Natural killer cell (primary cell): ENCODE data around the gene RAP1A. TPM values are rescaled to one million over a fixed set of nuclear protein-coding genes. Genes with fewer than 3 reads are reported as not detected.

Source experiments
- ATAC-seq, 3 donors: fragments of 150-1000 bp in 2 of 3; fragments of 200-7000 bp in 1 of 3; cut with Tn5 transposase; 1 replicate in 1 of 3; 2 replicates in 2 of 3; pipeline ENCODE4 v1.10.0; 2021; ENCODE audit warnings: mild to moderate bottlenecking in 2 of 3, moderate library complexity in 2 of 3
- DNase-seq, 2 donors: peaks; one replicate each; pipeline versions ENCODE4 v3.0.0 to v3.0.0-alpha.2; 2013 to 2021; ENCODE audit warnings: mixed read lengths in 1 of 2
- H3K27ac ChIP-seq: one replicate; pipeline ENCODE4 v1.5.1; 2013; ENCODE audit warnings: mild to moderate bottlenecking, low read length
- H3K27me3 ChIP-seq: one replicate; pipeline ENCODE4 v1.6.1; 2013; ENCODE audit warnings: low read length; ENCODE audit not compliant: control insufficient read depth, insufficient read depth
- H3K36me3 ChIP-seq: one replicate; pipeline ENCODE4 v1.6.1; 2013; ENCODE audit warnings: low read length; ENCODE audit not compliant: control insufficient read depth, insufficient read depth
- H3K4me1 ChIP-seq: one replicate; pipeline ENCODE4 v1.6.1; 2013; ENCODE audit warnings: low read length; ENCODE audit not compliant: control insufficient read depth, insufficient read depth
- H3K4me3 ChIP-seq: one replicate; pipeline ENCODE4 v1.5.1; 2013; ENCODE audit warnings: low read length
- H3K9me3 ChIP-seq: one replicate; pipeline ENCODE4 v1.6.1; 2013; ENCODE audit warnings: low read length; ENCODE audit not compliant: control insufficient read depth, insufficient read depth
- H3K27ac Mint-ChIP-seq, 2 donors: one replicate each; pipeline ENCODE4 v1.8.0; 2022; ENCODE audit warnings: mild to moderate bottlenecking in 2 of 2, mixed read lengths in 2 of 2, moderate library complexity in 1 of 2
- H3K27me3 Mint-ChIP-seq, 2 donors: one replicate each; pipeline ENCODE4 v1.8.0; 2022; ENCODE audit warnings: low read depth in 2 of 2, mixed read lengths in 2 of 2
- H3K36me3 Mint-ChIP-seq: one replicate; pipeline ENCODE4 v1.8.0; 2022; ENCODE audit warnings: mixed read lengths
- H3K4me1 Mint-ChIP-seq, 2 donors: one replicate each; pipeline ENCODE4 v1.8.0; 2022; ENCODE audit warnings: mixed read lengths in 2 of 2
- H3K4me3 Mint-ChIP-seq: one replicate; pipeline ENCODE4 v1.8.0; 2022; ENCODE audit warnings: mild to moderate bottlenecking, moderate library complexity, mixed read lengths
- H3K9me3 Mint-ChIP-seq, 2 donors: one replicate each; pipeline ENCODE4 v1.8.0; 2022; ENCODE audit warnings: mixed read lengths in 2 of 2
- WGBS: methylation state at CpG from one replicate; pipeline ENCODE4 v1.1.7; 2013; ENCODE audit warnings: missing lambda C conversion rate; ENCODE audit not compliant: insufficient coverage; 5-methylcytosine and 5-hydroxymethylcytosine counted together
- intact Hi-C: fragments of 100-400 bp; cut with micrococcal nuclease; formaldehyde crosslinking; loops from one replicate; pipeline ENCODE4 v1.14.2; 2022
- total RNA-seq, 4 donors: library from RNA; stranded (reverse); fragments of 120-200 nt in 1 of 4; gene quantifications; one replicate each; pipeline versions ENCODE4 v1.2.3 to v1.2.4, GENCODE V29; 2013 to 2022
- TF ChIP-seq, protein P1 (sequence below): fragments of 200-600 bp; IDR thresholded peaks from one replicate; pipeline ENCODE4 v1.8.0; 2022; ENCODE audit warnings: antibody characterized with exemption

RAP1A gene
- total RNA-seq: 100 to 1,000 TPM in 2 of 3 donors, 10 to 100 TPM in 1; 83.7 to 112 (median 104) TPM
- 54.5 TPM for total RNA-seq (2013)

DNA sequence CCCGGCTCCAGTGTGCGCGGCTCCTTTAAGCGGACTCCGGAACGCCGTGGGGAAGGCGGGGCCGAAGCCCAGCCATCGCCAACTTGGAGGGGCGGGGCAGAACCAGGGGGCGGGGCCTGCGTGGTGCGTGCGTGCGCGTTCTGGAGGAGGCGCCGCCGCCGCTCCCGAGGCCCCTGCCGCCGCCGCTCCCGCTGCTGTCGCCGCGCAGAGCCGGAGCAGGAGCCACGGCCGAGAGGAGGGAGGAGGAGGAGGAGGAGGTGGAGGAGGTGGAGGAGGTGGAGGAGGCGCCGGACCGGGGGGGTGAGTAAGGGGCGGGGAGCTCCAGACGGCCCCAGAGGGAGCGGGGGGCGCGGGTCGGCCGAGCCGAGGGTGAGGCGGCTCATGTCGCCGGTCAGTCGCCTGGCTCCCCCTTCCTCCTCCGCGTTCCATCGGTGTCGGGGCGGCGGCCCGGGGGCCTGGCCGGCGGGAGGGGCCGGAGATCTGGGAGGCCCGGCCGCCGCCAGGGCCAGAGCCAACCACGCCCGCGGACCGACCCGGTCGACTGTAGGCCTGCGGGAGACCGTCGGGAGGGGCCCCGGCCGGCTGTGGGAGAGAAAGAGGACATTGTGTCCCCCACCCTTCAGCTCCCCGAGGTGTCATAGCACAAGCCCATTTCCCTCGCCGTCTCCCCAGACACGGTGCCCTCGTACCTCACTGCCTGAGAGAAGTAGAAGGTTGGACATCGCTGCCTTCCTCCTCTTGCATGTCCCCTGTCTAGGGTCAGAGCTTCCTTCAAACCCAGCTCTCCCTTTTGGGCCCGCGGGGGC is at the start of gene RAP1A:
Gene RAP1A, plus strand, starts transcription at position 155 of the 806 bp plus-strand sequence. CDS start 71,572 bp downstream, outside the sequence.
- Mint-ChIP-seq H3K27ac (peak within 1 kb of the TSS; percentile 84 to 95), H3K4me1 (peaks cover 64 to 71% of the 10 kb centered on the region in 2 donors), H3K27me3 (no peaks in the 10 kb centered on the region), H3K9me3 (no peaks in the 10 kb centered on the region), H3K36me3 (no peaks in the 10 kb centered on the region), H3K4me3 (peak within 1 kb of the TSS; percentile 92)
- under 1% methylated on average over 78 of the region's 79 CpGs for WGBS
- no peaks in the 10 kb centered on the region for H3K9me3 ChIP-seq
- H3K27me3 ChIP-seq: no peaks in the 10 kb centered on the region
- ATAC-seq (peak; percentile 82 to 94 (median 89)), DNase-seq (peak; percentile 91 to 95)
- intact Hi-C loops: loop anchor here (5.0 kb wide), 1 partner anchor 42 kb away; no protein-coding TSS in a partner anchor
- H3K4me3 ChIP-seq: peak within 1 kb of the TSS; percentile 64
- peak within 1 kb of the TSS; percentile 79 for H3K27ac ChIP-seq
- no peaks in the 10 kb centered on the region for H3K36me3 ChIP-seq
- H3K4me1 ChIP-seq: peaks cover 48% of the 10 kb centered on the region
- TF ChIP-seq, protein P1, sequence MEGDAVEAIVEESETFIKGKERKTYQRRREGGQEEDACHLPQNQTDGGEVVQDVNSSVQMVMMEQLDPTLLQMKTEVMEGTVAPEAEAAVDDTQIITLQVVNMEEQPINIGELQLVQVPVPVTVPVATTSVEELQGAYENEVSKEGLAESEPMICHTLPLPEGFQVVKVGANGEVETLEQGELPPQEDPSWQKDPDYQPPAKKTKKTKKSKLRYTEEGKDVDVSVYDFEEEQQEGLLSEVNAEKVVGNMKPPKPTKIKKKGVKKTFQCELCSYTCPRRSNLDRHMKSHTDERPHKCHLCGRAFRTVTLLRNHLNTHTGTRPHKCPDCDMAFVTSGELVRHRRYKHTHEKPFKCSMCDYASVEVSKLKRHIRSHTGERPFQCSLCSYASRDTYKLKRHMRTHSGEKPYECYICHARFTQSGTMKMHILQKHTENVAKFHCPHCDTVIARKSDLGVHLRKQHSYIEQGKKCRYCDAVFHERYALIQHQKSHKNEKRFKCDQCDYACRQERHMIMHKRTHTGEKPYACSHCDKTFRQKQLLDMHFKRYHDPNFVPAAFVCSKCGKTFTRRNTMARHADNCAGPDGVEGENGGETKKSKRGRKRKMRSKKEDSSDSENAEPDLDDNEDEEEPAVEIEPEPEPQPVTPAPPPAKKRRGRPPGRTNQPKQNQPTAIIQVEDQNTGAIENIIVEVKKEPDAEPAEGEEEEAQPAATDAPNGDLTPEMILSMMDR: no peak

DNA sequence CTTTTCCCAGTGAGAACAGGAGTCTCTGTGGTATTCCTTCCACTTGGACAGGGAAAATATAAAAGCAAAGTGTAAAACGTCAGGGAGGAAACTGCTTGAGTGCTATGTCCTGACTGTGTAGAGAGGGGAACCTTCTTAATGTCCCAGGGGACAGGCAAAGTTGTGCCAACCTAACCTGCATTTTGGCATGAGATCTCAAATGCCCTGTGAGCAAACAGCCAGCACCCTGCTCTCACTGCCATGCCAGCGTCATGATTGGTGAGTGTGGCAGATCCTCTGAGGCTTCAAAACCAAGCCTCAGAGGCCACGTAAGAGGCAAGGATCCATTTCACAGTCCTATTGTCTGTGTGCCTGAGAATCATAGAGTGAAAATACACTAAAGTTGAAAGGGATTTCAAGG is 49.7 kb upstream of the RAP1A start:
- H3K9me3 Mint-ChIP-seq: no peaks in the 10 kb centered on the region
- intact Hi-C loops: no loop called here
- H3K27me3 Mint-ChIP-seq: no peaks in the 10 kb centered on the region

GRCh38 chr1:111570781-111571181 is 48.8 kb upstream of the RAP1A start:
- intact Hi-C loops: no loop called here
- peak; percentile 41 to 68 for DNase-seq
- H3K27ac Mint-ChIP-seq: no peak overlapping the region

More for the DNA sequence above, 49.7 kb upstream of the RAP1A start:
- H3K27ac ChIP-seq: no peak overlapping the region
- WGBS: 84% methylated on average over 3 of the region's 3 CpGs
- no peak for ATAC-seq
- Mint-ChIP-seq H3K4me3 (no peak overlapping the region), H3K4me1 (peaks cover 8 to 18% of the 10 kb centered on the region in 2 donors), H3K36me3 (no peaks in the 10 kb centered on the region), H3K27ac (no peak overlapping the region)
- TF ChIP-seq, protein P1: no peak
- no peaks in the 10 kb centered on the region for H3K4me1 ChIP-seq
- H3K27me3 ChIP-seq: no peaks in the 10 kb centered on the region
- no peaks in the 10 kb centered on the region for H3K36me3 ChIP-seq
- H3K9me3 ChIP-seq: no peaks in the 10 kb centered on the region
- no peak overlapping the region for H3K4me3 ChIP-seq
- no peak for DNase-seq

More at GRCh38 chr1:111570781-111571181, 48.8 kb upstream of the RAP1A start:
- Mint-ChIP-seq H3K27me3 (no peaks in the 10 kb centered on the region), H3K36me3 (no peaks in the 10 kb centered on the region), H3K4me1 (peaks cover 8 to 18% of the 10 kb centered on the region in 2 donors), H3K9me3 (no peaks in the 10 kb centered on the region), H3K4me3 (no peak overlapping the region)
- TF ChIP-seq, protein P1: peak; percentile 52
- H3K36me3 ChIP-seq: no peaks in the 10 kb centered on the region
- no peaks in the 10 kb centered on the region for H3K4me1 ChIP-seq
- no peak overlapping the region for H3K4me3 ChIP-seq
- 69% methylated on average over 2 of the region's 2 CpGs for WGBS
- peak; percentile 69 to 82 (median 77) for ATAC-seq
- H3K27me3 ChIP-seq: no peaks in the 10 kb centered on the region
- H3K27ac ChIP-seq: no peak overlapping the region
- H3K9me3 ChIP-seq: no peaks in the 10 kb centered on the region
